Measurements from ENCODE around the gene NUP188.

The NUP188 gene

DNA sequence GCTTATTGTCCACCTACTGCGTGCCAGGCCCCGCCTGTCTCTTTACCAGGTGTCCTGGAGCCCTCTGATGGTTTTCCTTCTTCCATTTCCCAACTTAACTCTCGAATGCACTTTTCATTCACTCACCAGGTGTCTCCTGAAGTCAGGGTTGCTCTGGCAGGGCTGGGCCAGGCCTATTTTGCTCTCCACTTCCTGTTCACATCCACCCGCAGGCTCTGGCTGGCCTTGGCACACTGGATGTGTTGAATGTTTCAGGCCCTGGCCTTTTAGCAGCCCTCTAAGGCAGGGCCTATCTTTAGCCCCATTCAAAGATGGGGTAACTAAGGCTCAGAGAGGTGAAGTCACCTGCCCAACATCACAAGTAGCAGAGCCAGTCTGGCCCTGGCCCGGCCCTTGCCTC is 49.1 kb upstream of the NUP188 start:
- Histone ChIP-seq H3K36me3 (ENCODE audit: control insufficient read depth in 2 of 2, insufficient read depth in 1 of 2, low read length in 2 of 2) (peaks cover 0 to 33% of the 10 kb centered on the region in 2 experiments; a peak in 2 of 3 replicates), H3K4me3 (ENCODE audit: low read depth, low read length) (no peak overlapping the region), H3K4me1 (ENCODE audit: control insufficient read depth, insufficient read depth, low read length) (no peaks in the 10 kb centered on the region), H3K9me3 (ENCODE audit: control insufficient read depth, insufficient read depth, low read depth, low read length) (no peaks in the 10 kb centered on the region), H3K27ac (ENCODE audit: extremely low read depth, low read depth, low read length) (no peak overlapping the region)
- ChIA-PET POLR2A (no interaction called here), CTCF (interaction anchor here (0.7 to 0.9 kb wide), 2 partner anchors 19 to 35 kb away, joined by 3 read pairs; no protein-coding TSS in a partner anchor)
- TF ChIP-seq ZBTB49 (tag by site-specific recombination; IDR thresholded peaks at IDR 0.05; ENCODE audit: low read depth) (no peak), ZNF24 (tag by site-specific recombination; IDR thresholded peaks at IDR 0.05) (no peak), ZSCAN30 (tag by site-specific recombination; IDR thresholded peaks at IDR 0.05) (no peak), ZNF555 (tag by site-specific recombination; conservative IDR thresholded peaks at IDR 0.05) (no peak), TSHZ1 (tag by site-specific recombination; IDR thresholded peaks at IDR 0.05; ENCODE audit: borderline replicate concordance) (no peak), ZNF596 (tag by site-specific recombination; IDR thresholded peaks at IDR 0.05) (no peak), ZNF366 (tag by site-specific recombination; conservative IDR thresholded peaks at IDR 0.05) (no peak), ZNF544 (tag by site-specific recombination; IDR thresholded peaks at IDR 0.05) (no peak), ZNF138 (tag by site-specific recombination; IDR thresholded peaks at IDR 0.05; ENCODE audit: borderline replicate concordance) (no peak), ZNF114 (tag by site-specific recombination; IDR thresholded peaks at IDR 0.05) (no peak), RBAK (tag by site-specific recombination; IDR thresholded peaks at IDR 0.05) (no peak), GFI1B (tag by site-specific recombination; IDR thresholded peaks at IDR 0.05) (no peak), ZNF560 (tag by site-specific recombination; IDR thresholded peaks at IDR 0.05; ENCODE audit: borderline replicate concordance) (no peak), ZNF48 (tag by site-specific recombination; IDR thresholded peaks at IDR 0.05) (no peak), KLF9 (tag by site-specific recombination; IDR thresholded peaks at IDR 0.05; ENCODE audit: low read depth) (no peak), ZNF175 (tag by site-specific recombination; IDR thresholded peaks at IDR 0.05) (no peak)
- TF ChIP-seq, protein P1, sequence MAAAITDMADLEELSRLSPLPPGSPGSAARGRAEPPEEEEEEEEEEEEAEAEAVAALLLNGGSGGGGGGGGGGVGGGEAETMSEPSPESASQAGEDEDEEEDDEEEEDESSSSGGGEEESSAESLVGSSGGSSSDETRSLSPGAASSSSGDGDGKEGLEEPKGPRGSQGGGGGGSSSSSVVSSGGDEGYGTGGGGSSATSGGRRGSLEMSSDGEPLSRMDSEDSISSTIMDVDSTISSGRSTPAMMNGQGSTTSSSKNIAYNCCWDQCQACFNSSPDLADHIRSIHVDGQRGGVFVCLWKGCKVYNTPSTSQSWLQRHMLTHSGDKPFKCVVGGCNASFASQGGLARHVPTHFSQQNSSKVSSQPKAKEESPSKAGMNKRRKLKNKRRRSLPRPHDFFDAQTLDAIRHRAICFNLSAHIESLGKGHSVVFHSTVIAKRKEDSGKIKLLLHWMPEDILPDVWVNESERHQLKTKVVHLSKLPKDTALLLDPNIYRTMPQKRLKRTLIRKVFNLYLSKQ (tag by site-specific recombination; IDR thresholded peaks at IDR 0.05; ENCODE audit: borderline replicate concordance), result no peak
- TF ChIP-seq, protein P2, sequence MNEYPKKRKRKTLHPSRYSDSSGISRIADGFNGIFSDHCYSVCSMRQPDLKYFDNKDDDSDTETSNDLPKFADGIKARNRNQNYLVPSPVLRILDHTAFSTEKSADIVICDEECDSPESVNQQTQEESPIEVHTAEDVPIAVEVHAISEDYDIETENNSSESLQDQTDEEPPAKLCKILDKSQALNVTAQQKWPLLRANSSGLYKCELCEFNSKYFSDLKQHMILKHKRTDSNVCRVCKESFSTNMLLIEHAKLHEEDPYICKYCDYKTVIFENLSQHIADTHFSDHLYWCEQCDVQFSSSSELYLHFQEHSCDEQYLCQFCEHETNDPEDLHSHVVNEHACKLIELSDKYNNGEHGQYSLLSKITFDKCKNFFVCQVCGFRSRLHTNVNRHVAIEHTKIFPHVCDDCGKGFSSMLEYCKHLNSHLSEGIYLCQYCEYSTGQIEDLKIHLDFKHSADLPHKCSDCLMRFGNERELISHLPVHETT (tag by site-specific recombination; IDR thresholded peaks at IDR 0.05), result no peak
- TF ChIP-seq, protein P3, sequence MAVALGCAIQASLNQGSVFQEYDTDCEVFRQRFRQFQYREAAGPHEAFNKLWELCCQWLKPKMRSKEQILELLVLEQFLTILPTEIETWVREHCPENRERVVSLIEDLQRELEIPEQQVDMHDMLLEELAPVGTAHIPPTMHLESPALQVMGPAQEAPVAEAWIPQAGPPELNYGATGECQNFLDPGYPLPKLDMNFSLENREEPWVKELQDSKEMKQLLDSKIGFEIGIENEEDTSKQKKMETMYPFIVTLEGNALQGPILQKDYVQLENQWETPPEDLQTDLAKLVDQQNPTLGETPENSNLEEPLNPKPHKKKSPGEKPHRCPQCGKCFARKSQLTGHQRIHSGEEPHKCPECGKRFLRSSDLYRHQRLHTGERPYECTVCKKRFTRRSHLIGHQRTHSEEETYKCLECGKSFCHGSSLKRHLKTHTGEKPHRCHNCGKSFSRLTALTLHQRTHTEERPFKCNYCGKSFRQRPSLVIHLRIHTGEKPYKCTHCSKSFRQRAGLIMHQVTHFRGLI (tag by site-specific recombination; IDR thresholded peaks at IDR 0.05), result no peak

Data from HEK293 (cell line).